NCI-H82 (cell line): ENCODE results near the gene CTNNA1.
"Not testable (repeated sequence)": the region's sequence is repeated elsewhere in the genome, so short reads cannot be mapped to it uniquely, and the experiment has no call there.

ENCODE experiments used
- DNase-seq: peaks from one replicate; lab custom pipeline; 2025; lab: John Stamatoyannopoulos, UW

Gene CTNNA1

DNA sequence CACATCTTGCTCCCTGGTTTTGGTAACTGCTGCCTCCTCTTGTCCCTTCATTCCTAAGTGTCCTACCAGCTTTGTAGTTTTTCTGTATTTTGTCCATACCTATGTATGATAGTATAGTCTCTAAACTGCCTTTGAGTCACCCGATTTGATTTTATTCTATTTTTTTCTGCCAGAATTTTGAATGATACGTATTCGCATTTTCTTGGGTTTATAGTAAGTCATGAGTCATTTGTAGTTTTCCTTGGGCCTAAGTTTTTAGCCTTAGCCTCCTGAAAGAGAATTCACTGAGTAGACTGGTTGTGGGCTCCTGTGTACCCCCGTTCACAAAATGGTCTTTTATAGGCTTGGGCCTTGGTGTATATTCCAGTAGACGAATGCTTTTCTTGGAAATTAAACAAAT is 62.3 kb downstream of the CTNNA1 start:
- no peak for DNase-seq

DNA sequence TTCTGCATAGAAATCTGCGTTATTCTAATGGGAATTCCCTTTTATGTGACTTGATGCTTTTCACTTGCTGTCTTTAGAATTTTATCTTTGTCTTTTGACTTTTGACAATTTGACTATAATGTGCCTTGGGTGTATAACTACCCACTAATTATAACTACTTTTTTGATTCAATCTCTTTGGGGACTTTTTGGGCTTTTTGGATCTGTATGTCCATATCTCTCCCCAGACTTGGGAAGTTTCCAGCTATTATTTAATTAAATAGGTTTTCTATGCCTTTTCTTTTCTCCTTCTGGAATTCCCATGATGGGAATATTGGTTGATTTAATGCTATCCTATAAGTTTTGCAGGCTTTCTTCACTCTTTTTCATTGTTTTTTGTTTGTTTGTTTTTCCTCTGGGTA is 64.0 kb downstream of the CTNNA1 start:
- DNase-seq, result no peak

DNA sequence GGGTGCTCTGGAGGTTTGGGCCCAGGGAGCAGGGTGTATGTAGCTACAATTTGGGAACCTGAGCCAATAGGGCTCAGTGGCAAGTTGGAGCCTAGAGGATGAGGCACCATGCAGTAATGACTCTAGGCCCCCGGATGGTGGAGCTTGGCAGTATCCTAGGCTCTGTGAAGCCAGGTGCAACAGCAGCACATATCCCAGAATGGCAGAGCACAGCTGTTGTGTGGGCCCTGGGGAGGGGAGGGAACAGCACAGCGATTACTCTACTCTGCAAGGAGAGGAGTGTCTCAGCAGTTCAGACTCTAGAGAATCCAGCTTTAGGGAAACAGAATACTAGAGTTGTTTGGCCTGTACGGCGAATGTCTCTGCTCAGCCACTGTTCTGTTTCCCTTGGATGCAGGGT is 65.9 kb downstream of the CTNNA1 start:
- peak; percentile 80 for DNase-seq

- DNase-seq, result no peak
Measured at GRCh38 chr5:138820695-138821094, 67.5 kb downstream of the CTNNA1 start.

GRCh38 chr5:138824516-138824915 is 71.3 kb downstream of the CTNNA1 start:
- no peak for DNase-seq

- peak; percentile 28 for DNase-seq
Measured at GRCh38 chr5:138824924-138825863, 72.0 kb downstream of the CTNNA1 start.

GRCh38 chr5:138828556-138828955 is 75.3 kb downstream of the CTNNA1 start:
- DNase-seq, result no peak

GRCh38 chr5:138829341-138829740 is 76.1 kb downstream of the CTNNA1 start:
- DNase-seq, result no peak

GRCh38 chr5:138831703-138832102 is 78.5 kb downstream of the CTNNA1 start:
- DNase-seq, result no peak

- DNase-seq, result no peak
Measured at GRCh38 chr5:138832218-138832617, 79.0 kb downstream of the CTNNA1 start.

DNA sequence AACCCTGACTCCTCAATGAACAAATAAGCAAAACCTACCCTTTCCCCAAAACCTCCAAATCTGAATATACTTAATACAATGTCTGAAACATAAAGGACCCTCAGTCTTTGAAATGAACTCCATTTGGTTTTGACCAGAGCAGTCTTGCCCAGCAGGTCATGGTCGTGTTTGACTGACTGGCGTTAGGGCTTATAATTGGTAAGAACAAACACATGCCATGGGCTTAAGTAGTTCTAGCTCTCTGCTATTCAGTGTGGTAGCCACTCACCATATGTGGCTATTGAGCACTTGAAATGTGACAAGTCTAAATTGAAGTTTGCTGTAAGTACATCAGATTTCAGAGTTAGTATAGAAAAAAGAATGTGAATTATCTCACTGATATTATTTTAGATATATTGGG is 79.9 kb downstream of the CTNNA1 start:
- peak; percentile 12 for DNase-seq

GRCh38 chr5:138833726-138834480 is 80.7 kb downstream of the CTNNA1 start:
- no peak for DNase-seq

DNA sequence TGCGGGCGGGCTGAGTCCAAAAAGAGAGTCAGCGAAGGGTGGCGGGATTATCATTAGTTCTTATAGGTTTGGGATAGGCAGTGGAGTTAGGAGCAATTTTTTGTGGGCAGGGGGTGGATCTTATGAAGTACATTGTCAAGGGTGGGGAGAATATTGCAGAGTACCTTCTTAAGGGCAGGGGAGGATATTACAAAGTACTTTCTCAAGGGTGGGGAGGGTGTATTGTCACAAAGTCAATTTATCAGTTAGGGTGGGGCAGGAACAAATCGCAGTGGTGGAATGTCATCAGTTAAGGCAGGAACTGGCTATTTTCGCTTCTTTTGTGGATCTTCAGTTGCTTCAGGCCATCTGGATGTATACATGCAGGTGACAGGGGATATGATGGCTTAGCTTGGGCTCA is 81.6 kb downstream of the CTNNA1 start:
- not testable (repeated sequence) for DNase-seq

GRCh38 chr5:138837160-138837559 is 83.9 kb downstream of the CTNNA1 start:
- DNase-seq, result no peak

DNA sequence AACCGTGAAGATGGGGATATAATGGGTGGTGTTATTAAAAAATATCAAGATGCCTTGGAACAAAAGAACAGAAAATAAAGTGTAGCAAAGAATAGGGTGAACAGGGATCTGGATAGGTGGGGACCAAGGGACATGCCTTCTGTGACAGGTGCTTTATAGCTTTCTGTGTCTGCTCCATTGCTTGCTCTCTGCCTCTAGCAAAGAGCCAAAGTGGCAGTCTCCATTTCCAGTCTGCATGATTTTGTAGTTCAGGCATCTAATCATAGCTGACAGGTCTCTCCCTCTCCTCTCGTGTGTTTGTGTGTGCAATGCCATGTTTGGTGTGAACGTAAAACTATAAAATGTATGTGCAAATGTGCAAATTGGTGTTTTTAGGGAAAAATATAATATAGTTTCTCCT is 86.9 kb downstream of the CTNNA1 start:
- no peak for DNase-seq

DNA sequence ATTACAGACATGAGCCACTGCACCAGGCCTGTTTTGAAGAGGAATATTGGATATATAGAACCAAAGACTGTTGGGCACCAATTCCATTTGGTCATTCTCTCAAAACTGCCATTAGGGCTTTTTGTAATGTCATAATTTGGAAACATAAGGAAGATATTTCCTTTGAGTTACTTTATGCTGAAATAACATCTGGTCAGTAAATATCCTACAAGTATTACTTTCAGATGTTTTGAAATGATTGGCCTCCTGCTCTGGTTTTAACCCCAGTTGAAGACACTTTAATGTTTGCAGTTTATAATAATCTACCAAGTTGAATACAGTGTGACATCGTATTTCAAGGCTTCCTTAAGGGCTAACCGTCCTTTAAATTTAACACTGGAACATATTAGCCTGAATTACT is 88.3 kb downstream of the CTNNA1 start:
- DNase-seq, result no peak

DNA sequence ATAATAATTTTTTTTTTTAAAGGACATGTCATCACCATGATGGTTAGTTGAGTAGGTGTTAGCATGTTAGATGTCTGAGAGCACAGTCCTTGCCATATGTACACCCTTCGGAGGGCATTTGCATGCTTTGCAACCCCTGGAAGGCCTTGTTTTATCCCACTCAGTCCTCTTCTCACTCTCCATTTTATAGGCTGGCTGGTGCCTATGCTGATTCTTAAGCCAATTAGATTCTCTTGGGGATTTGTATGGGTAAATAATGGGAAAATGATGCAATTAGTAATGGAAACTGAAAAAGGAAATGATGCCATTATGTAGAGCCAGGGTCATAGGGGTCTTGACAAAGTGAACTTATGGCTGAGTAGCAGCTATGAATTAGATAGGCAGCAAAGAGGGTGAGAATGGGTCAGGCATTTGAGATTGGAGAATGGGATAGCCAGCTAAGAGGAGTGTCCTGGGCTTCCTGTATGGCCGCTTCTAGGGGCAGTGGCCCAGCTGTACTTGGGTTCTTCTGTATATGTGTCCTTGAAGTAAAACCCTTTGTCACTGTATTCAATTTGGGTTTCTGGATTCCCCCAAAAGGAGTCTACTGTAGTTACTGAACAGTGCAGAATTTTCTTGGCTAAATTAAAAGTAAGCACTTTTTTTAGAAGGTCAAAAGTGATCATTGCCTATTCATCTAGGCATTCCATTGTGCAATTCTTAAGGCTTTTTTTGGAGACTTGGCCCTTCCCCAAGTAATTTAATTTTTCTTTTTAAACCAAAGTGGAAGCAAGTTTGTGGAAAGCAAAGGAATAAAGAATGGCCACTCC is 90.3 kb downstream of the CTNNA1 start:
- DNase-seq, result peak; percentile 62

- no peak for DNase-seq
Measured at GRCh38 chr5:138844125-138844461, 90.9 kb downstream of the CTNNA1 start.

DNA sequence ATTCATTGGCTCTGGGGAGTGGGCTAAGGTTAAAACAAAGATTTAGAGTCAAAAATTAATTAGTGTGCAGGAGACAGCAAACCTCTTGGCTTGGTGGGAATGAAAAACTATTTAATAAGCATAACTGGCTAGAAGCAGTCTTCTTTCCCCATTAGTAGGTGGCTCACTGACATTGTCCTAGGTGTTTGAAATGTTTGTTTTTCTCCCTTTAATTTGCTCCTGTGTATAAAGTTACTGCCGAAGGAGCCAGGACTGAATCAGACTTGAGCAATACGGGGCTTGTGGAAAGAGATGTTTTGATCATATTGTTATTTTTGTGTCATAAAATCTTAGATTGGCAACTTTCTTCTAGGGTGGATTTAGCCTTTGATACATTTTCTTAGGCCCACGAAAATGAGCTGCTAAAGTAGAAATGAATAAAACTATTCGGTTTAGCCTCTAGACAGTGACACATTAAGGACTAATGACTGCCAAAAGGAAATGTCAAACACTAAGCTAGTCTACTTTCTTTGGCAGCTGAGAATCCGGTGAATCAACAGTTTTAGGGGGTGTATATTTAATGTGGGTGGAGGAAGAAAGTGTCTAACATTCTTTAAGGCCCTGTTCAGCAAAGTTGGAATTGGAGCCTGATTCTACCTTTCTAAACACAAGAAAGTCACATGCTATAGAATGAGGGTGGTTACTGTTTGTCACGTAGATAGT is 91.7 kb downstream of the CTNNA1 start:
- no peak for DNase-seq

DNA sequence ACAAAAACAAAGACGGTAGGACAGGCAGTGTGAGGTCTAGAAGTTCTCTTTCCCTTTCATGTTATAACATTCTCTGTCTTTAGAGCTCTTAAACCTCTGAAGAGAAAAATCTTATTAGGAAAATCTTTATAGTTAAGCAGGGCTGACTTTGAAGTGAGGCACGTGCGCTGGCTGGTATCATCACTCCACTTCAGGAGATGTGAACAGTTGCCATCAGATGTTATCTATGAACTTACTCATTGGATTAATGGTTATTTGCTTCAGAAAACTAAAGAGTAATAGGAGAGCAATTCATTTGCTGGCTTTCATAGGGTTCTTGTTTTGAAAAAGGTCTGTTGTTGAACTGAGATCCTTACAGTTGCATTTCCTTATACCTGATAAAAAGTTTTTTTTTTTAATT is 96.2 kb downstream of the CTNNA1 start:
- DNase-seq, result peak; percentile 76

- no peak for DNase-seq
Measured at GRCh38 chr5:138849882-138850281, 96.7 kb downstream of the CTNNA1 start.
